Endometrial microvascular endothelial cells (primary cell): ENCODE measurements around the gene CBY2. TPM values are rescaled to one million over a fixed set of nuclear protein-coding genes. Genes with fewer than 3 reads are reported as not detected.
"Not testable (repeated sequence)": the region's sequence is repeated elsewhere in the genome, so short reads cannot be mapped to it uniquely, and the experiment has no call there.

Experiments
- in situ Hi-C: cut with HindIII; loops from 2 replicates; pipeline ENCODE4 v1.10.0; 2017; ENCODE audit warnings: low sequenced_read_pairs, low pct_unique_long_range_greater_than_20kb; ENCODE audit errors: inconsistent ontology term
- total RNA-seq: library from RNA; depleted of rRNA; stranded (reverse); fragments of >200 nt; gene quantifications from one replicate; pipeline ENCODE4 v1.2.3, GENCODE V29; 2015; ENCODE audit errors: inconsistent ontology term

Gene CBY2
- total RNA-seq, 1 donor from 2014 or later: not detected

DNA sequence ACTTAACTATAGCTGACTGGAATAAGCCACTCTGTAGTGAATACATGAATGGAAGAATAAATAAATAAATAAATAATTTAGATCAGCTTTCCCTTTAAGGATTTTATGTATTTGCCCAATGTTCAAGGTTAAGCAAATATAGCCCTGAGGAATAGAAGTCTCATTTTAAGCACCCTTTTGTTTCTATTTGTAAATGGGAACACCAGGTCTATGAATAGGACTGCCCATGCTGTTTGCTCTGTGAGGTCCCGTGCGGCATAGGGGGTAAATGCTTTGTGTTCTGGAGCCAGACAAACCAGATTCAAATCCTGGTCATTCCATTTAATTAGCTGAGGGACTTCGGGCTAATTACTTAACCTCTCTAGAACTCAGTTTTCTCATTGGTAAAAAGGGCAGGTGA lies 29.3 kb downstream of the CBY2 start:
- in situ Hi-C loops: no loop called here

DNA sequence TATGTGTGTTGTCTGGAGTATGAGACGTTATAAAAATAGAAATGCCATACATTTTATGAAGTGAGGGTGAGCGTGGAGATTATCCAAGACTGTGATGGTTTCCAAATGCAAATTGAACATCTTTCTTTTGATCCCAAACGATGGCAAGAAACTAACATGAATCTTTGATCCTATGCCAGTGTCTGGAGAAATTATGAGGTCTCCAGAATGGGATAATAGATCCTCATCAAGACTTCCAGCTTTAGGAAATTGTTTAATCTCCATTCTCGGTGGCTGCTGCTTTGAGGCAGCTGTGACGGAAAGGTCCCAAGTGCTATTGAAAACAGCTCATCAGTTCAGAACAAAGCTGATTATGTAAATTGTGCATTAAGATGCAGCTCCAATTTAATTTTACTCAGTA lies 30.8 kb downstream of the CBY2 start:
- in situ Hi-C loops: no loop called here

DNA sequence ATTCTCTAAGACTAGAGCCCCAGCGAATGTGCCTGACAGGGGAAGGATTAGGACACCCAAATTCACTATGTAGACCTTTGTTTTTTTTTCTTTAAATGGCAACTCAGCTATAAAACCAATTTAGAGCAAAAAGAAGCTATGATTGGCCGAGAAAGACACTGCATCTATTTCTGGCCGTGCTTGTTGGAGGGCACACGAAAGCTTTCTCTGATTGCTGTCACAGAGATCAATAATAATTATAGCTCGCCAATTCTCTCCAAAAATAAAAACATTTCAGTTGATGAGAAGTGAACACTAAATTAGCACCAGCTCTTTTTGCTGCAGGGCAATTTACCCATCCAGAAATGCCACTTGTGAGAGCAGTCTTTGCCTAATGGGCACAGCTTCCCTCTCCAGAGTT lies 31.2 kb downstream of the CBY2 start:
- in situ Hi-C loops: no loop called here

DNA sequence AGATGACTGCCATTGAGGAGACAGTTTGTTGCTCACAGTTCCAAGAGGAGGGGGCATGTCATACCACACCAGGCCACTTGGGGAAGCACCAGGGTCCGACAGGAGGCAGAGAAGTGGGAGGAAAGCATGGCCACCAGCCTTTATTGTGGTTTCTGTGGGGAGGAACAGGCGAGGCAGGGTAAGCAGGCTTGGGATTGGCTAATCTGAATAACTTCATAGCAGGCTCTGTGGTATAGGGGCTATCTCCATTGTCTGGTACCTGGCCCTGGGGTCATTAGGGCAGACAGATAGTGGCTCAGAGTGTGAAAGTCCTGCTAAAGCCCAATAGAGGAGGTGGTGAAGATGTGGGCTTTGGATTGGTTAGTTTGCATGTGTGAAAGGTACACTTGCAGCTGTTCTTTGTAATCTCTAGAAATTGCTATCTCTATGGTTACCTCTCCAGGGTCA lies 35.5 kb downstream of the CBY2 start:
- in situ Hi-C loops: no loop called here

DNA sequence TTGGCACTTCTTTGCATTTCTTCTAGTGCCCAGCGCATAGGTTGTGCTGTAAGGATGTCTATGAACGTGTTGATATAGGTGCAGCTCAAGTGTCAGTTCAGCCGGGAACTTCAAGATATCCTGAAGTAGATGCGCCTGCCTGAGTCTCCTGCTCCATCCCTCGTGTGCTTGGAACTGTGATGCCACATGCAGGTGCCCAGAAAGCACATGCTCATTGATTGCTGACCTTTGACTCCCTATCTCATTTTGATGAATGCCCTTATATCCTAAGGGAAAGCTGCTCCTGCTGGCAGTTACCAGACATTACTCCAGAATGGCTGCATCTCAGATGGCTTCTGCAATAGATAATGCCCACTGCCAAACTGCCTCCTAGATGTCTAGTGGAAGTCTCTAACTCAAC lies 40.9 kb downstream of the CBY2 start:
- in situ Hi-C loops: no loop called here

DNA sequence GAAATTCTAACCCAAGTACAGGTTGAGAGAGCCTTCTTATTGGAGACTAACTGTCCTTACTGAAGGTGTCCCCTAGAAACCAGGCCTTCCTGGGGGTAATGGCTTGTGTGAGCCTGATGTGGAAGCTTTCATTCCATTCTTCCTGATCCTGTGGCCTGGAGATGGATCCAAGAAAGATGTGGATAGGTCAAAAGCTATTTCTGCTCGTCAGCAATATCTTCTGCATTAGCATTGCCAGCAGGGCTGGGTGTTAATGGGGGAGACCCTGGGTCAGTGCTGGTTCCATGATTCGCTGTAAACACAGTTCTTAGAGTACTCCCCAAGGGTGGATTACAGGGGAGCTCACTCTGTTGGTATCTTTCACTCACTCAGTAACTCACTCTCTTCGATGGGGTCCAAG lies 42.9 kb downstream of the CBY2 start:
- in situ Hi-C loops: no loop called here

DNA sequence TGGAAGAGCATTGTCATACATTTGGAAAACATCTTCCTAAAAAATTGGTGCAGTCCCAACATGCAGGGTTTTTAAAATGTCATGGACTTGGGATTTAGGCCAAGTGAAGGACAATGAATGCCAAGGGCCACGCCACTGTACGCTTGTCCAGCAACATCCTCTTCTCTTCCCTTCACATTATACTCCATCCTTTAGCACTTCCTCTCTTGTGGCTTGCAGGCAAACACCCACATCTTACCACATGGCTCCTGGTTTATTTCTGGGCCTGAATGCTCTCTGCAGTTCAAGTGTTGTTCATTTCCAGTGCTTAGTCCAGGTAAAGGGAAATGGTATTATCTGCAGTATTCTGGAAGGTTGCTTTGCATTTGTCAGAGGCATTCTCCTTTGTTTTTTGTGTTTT lies 45.0 kb downstream of the CBY2 start:
- in situ Hi-C loops: no loop called here

DNA sequence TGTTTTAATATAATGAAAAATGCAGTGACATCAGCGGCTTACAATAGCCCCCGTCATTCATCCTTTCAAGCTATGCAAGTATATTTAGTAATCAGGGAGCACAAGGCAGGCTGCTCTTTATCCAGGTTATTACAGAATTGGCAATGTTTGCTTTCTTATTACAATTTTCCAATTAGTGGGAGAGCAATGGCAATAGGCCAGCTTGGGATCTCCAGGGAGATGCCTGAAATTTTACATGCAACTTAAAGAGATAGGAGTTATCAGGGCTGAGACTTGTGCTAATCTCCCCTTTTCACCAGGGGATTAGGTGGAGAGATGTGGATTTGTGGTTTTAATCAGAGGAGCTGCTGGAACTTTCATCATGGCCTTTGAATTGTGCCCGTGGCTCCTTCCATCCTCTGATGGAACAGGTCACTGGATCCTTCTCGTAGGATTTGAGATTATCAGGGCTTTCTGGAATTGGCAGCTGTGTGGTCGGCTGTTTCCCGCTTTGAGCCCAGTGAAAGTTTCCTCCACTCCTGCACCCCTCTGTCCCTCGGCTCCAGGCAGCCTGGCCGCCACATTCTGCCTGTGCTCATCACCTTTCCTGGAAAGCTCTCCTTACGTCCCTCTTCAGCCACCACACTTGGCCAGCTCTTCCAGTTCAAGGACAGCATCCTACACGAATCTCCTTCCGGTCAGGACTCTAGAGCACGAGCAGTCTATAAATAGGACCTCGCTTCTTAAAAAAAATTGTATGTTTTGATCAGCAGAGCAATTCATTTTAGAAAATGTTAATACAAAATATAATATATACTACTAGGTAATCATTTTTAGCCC lies 47.0 kb downstream of the CBY2 start:
- in situ Hi-C loops: no loop called here

DNA sequence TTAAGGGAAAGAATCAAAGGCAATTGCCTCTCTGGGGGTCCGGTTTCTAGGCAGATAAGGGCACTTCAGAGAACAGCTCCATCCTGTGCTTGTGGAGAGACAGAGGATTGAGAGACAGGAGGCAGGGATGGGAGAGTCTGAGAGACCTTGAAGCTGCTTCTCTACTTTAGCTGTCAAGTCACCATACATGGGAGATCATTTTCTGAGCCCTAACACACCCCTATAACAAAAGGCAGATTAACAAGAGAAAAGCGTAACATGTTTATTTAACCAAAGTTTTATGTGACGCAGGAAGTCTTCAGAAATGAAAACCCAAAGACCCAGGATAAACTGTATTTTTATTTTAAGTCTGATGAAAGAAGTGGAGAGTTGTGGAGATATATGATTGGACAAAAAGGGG lies 48.4 kb downstream of the CBY2 start:
- in situ Hi-C loops: no loop called here

DNA sequence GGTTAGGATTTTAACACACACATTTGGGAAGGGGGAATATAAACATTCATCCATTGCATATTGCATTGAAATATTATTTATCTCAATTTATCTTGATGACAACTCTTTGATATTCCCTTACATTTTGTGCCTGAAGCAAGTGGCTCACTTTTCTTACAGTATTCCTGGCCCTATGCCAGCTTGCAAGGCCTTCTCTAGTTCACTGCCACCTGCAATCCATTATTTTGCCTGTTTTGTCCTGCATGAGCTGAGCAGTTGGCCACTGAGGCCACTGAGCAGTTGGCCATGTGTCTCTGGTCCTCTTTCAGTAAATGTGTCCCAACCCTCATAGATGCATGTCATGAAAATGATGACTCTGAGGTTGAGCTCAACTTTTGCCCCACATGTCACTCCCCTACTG lies 49.8 kb downstream of the CBY2 start:
- in situ Hi-C loops: no loop called here

DNA sequence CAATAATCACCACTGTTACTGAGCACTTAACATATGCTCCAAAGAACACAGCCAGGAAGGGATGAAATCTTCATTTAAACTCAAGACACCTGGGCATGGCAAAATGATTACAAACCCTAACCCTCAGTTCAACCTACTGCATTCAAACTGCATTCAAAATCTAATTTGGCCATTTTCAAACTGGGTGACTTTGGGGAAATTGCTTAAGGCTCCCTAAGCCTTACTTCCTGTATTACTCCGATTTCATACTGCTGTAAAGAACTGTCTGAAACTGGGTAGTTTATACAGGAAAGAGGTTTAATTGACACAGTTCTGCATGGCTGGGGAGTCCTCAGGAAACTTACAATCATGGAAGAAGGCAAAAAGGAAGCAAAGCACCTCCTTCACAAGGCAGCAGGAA lies 50.4 kb downstream of the CBY2 start:
- in situ Hi-C loops: no loop called here

DNA sequence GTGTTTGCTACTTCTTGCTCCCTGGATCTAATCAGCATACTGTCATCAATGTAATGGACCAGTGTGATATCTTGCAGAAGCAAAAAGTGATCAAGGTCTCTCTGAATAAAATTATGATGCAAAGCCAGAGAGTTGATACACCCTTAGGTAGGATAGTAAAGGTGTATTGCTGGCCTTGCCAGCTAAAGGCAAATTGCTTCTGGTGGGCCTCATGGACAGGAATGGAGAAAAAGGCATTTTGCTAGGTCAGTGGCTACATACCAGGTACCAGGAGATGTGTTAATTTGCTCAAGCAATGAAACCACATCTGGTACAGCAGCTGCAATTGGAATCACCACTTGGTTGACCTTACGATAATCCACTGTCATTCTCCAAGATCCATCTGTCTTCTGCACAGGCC lies 54.4 kb downstream of the CBY2 start:
- in situ Hi-C loops: not testable (repeated sequence)

DNA sequence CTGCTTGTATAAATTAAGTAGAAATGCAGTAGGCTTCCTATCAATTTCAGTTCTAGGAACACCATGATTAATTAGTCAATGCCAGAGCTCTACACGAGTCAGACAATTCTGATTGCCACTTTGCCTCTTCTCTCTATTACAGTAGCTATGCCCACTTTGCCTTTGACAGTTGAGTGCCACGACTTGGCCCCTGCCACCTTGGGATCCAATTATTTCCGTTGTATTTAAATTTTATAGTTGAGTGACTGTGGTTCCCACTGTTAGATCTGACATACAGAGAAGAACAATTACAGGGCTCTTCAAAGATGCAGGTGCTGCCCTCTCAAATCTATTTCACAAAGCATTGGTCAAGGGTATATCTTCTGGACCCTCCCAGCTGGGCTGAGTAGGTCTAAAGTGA lies 55.5 kb downstream of the CBY2 start:
- in situ Hi-C loops: not testable (repeated sequence)

DNA sequence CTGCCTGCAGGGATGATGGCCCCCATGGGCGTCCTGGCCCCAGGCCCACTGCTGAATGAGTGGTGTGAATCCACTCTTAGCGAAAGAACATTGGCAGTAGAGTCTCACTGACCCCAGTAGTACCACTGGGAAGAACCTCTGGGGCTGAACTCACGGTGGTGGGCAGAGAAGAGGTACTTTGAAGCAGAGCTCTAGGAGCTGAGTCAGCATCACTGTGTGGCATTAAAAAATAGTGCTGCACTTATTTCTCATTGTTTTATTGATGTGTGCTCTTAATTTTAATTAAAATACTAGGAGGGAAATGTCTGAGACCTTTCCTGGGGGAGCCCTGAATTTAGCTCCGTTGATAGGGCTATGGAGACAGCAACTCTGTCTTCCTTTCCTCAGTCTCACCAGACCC lies 61.3 kb downstream of the CBY2 start:
- in situ Hi-C loops: no loop called here

Other genes with a start within 250 kb of the CBY2 start
- gene COG3, start 237.4 kb upstream of the CBY2 start, total RNA-seq: 20.2 TPM
- not detected for gene ERICH6B, start 86.6 kb upstream of the CBY2 start, total RNA-seq
- gene SIAH3, start 149.4 kb downstream of the CBY2 start, total RNA-seq: not detected